CMK (cell line): ENCODE results near the gene KHNYN.

Source experiments
- DNase-seq: peaks from one replicate; pipeline ENCODE4 v3.0.0-alpha.2; 2010; ENCODE audit warnings: low read depth

The KHNYN gene

GRCh38 chr14:24422694-24423601 lies 6.8 kb upstream of the KHNYN start:
- no peak for DNase-seq

- no peak for DNase-seq
These were observed 4.0 kb upstream of the KHNYN start for GRCh38 chr14:24425704-24426103.

DNA sequence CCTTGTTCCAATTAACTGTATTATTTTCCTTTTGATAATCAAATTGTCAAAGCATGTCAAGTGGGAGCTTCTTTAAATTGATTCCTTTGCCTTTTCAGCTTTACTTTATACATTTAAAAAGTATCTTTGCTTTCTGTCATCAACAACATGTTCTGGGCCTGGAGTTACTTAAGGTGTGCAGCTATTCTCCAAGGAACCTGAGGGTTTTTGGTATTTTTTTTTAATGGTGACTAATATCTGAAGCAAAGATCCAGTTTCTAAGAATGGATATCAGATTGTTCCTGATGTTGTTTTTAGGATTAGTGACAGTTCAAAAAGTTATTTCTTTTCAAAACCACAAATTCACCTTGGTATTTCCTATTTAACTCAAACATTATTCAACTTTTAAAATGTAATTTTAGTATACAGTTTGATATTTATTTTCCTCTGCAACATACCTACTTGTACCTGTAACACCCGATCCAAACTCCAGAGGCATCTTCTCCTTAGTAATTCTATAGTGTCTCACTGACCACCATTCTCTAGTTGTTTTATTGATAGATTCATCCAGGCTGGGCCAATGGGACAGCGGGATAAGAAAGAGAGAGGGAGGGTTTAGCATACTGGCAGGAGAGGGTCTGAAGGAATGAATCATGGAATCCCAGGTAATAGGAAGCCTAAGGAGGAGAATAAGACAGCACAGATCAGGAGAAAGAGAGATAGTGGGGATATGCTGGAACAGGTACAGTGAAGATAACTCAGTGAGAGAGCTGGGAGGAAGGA lies 3.4 kb upstream of the KHNYN start:
- DNase-seq: no peak

DNA sequence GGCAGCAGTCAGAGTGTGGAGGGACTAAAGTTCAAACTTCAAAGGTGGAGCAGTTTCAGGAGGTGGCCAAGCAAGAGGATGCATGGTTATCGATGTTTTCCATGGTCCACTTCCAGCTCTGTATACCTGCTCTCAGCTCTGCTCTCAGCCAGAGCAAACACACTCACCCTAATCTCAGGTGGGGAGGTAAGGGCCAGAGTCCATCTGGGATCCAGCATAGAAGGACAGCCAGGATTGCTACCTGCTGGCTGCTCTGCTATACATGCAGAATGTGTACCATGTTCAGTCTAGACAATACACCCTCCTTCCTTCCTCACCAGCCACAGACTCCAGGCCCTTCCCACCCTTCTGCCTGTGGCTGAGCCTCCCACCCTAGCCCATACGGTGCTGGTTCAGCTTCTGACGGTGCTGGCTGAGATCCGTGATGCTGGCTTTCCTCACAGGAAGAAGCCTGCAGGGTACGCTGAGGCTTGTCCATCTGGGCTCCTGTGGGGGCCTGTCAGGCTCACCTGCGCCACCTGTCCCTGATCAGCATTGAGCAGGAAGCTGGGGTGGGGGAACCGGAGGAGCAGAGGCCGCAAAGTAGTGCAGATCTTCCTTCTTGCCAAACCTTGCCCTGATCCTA lies 2.7 kb upstream of the KHNYN start:
- no peak for DNase-seq

DNA sequence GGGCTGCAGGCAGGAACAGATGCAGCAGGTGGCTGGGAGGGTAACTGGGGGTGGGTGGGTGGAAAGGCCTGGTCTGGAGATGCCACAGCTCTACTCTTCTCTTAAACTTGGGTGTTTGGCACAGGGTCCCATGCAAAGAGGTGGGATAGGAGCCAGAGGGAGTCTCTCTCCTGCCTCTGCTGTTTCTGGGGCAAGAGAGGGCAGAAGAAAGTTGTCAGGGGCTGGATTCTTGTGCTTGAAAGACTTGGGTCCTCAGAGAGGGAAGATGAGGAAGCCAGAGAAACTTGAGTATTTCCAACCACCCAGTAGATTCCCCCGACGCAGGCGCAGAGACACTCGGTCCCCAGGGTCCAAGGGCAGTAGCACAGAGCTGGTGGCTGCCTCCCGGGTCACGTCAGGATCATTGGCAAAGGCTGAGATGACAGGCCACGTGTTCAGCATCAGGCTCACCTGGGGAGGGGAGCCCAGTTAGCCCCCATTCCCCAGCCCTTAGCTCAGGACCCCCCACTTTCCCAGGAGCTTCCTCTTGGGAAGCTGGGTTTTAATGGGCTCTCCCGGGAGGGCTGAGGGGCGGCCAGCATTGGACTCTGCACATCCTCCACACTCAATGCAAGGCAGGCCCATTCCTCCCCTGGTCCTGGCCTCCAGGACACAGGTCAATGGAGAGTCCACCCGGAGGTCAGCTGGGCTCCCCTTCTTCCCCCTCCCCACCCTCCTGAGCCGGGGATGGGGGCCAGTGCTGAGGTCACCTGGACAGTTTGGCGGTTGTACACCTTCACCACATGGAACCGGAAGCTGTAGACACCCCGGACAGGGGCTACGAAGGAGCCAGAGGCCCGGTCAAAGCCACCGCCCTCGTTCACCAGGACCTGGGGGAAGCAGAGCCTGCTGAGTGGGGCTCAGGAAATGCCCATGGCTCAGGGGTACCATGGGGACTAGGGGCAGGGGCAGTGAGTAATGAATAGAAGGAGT lies 1.9 kb upstream of the KHNYN start:
- DNase-seq: no peak

DNA sequence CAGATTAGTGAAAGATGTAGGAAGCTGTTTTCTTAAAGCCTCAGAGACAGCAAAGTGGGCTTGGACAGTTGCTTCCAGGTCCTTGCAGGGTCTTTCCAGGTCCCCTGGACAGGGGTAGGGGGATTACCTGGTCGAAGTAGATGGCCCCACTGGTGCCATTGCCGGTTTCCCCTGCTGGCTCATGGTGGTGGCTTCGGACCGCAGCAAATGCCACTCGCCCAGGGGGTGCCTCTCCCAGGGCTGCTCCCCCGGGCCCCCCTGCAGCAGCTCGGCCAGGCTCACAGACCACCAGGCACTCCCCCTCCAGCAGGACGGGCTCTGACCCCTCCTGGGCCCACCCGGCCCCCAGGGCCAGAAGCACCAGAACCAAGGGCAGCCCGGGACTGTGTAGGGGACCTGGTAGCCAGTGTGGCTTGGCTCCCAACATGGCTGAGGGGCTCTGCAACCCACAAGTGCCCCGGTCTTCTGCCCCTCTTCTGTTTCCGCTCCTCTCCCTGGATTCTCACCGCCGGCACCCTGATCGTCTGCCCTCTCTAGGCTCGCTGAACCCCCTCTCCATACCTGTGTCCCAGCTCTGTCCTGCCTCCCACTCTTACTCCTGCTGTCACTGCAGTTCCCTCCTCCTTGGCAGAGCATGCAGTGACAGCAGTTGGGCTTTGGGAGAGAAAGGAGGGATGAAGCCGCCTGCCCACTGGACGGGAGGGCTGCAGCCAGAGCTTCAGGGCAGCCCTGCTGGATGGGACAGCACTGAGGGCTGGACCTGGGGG lies 943 bp upstream of the KHNYN start:
- DNase-seq: no peak

DNA sequence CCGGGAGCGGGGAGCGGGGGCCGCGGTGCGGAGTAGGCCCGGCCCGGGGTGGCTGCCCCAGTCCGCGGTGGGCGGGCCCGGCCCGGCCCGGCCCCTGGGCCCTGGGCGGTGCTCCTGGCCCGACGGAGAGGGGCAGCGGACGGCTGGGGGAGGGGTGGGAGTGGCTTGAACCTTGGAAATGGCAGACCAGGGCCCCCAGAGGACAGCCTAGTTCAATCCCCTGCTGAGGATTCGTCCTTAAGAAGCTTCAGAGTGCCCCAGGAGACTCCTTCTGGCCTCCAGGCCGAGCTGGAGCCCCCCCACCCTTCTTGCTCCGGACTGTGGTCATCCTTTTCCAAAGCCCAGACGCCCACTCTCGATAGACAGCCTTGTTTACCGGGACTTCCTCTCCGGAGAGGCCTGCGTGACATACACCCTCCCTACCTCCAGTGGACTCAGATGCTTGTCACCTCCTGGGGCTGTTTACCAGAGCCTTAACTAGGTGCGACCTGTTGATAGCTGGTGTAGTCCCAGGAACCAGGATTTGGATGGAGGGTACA lies 458 bp downstream of the KHNYN start:
- DNase-seq: peak; percentile 62

DNA sequence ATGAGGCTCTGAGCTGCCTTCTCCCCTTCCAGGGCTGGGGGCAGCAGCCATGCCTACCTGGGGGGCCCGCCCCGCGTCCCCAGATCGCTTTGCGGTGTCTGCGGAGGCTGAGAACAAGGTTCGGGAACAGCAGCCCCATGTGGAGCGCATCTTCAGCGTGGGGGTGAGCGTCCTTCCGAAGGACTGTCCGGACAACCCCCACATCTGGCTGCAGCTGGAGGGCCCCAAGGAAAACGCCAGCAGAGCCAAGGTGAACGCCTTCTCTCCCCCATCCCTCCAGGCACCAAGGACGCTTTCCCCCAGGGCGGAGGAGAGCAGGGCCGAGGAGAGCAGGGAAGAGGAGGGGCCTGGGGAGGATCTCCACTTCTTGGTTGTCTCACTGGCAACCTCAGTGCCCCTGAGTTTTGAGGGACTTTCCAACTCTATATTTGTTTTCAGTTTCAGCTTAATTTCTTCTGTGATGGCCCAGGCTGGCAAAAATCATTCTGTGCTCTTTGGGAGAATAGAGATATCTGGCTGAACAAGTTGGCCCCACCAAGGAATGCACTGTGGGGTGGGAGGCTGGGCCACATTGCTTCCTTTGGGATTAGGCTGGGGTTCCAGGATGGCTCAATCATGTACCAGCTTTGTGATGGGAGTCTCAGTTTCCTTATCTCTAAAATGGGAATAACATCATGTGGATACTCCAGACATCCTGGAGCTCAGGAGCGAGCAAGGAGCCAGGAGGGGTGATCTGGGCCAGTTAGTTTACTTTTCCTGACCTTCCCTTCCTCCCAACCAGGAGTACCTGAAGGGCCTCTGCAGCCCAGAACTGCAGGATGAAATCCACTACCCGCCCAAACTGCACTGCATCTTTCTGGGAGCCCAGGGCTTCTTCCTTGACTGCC lies 1.2 kb downstream of the KHNYN start:
- DNase-seq: no peak

GRCh38 chr14:24431569-24432258 lies 2.0 kb downstream of the KHNYN start:
- peak; percentile 82 for DNase-seq

GRCh38 chr14:24432259-24433131 lies 2.7 kb downstream of the KHNYN start:
- DNase-seq: no peak

GRCh38 chr14:24434036-24434435 lies 4.3 kb downstream of the KHNYN start:
- DNase-seq: no peak

DNA sequence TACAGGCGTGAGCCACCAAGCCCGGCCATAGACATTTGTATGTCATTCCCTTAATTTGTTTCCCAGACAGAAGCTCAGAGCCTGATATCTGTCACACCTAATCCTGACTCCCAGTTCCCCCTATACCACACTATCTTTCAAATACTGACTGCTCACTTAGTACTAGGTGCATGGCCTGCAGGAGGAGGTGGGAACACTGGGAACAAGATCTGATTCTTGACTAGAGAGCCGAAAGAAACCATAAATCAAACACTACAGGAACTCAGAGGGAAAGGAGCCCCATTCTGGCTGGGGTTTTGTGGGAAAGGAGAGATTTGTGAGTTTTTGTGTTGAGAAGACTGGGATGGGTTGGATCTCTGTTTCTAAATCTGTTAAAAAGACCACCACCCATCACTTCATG lies 4.9 kb downstream of the KHNYN start:
- no peak for DNase-seq

GRCh38 chr14:24435192-24435810 lies 5.5 kb downstream of the KHNYN start:
- no peak for DNase-seq

- DNase-seq: no peak
These were observed 6.2 kb downstream of the KHNYN start for GRCh38 chr14:24435998-24436354.

DNA sequence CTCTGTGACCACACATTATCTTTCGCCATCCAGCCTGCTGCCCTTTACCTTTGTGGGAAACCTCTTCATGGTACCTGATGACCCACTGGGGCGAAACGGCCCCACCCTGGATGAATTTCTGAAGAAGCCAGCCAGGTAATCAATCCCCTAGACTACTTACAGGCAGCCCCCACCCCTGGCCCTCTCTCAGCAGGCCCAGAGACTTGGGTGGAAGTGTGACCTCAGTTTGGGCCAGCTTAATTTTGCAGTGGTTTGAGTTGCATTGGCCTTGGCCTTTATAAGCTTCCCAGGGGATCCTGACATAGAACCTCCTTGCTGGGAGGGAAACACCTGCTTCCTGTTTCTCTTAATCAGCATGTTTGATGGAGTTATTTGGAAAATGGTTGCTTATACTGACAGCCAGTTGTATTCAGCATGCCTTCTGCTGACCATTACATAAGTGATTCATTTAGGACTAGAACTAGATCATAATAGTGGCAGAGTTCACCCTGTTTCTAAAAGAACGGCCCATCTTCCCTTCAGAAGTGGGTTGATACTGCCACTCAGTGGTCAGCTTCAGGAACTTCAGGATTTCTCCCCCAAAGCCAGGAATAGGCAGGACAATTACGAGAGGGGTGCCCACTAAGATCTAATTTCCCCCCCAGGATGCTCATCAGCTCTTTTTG lies 6.7 kb downstream of the KHNYN start:
- DNase-seq: no peak

DNA sequence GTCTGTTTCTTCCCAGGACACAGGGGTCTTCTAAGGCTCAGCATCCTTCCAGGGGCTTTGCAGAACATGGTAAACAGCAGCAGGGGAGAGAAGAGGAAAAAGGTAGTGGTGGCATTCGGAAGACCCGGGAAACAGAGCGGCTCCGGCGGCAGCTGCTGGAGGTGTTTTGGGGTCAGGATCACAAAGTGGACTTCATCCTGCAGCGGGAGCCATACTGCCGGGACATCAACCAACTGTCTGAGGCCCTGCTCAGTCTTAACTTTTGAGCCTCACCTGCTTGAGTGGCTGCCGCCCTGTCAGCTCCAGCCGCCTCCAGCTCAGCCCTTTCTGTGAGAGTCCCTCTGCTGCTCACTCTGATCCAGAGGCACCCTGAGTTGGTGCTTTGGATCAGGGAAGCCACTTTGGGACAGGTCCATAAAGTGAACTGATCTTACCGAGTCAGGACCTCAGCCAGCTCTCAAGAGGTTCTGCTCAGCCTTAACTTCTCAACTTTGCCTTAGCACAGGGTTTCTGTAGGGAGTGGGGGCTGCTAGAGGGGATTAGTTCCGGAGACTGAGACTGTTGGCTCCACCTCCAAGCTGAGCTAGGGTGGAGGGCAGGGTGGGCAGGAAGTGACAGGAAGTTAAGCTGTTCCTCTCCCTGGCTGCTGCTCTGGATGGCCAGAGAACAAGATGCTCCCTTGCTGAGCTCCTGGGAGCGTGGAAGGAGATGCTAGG lies 7.4 kb downstream of the KHNYN start:
- DNase-seq: no peak
